Muscle layer of duodenum (tissue), 2 donors: ENCODE data around the gene UBE3A.
"Not testable (repeated sequence)": the region's sequence is repeated elsewhere in the genome, so short reads cannot be mapped to it uniquely, and the experiment has no call there.

Experiments used
- H3K27ac ChIP-seq: one replicate; pipeline ENCODE4 v1.7.0; 2013; ENCODE audit warnings: mild to moderate bottlenecking, low read length
- H3K27me3 ChIP-seq: one replicate; pipeline ENCODE4 v1.7.0; 2013; ENCODE audit warnings: low read depth, mild to moderate bottlenecking, control low read depth, low read length
- H3K36me3 ChIP-seq, 2 donors: one replicate each; pipeline ENCODE4 v1.7.0; 2013; ENCODE audit warnings: low read length in 2 of 2, control low read depth in 1 of 2, mild to moderate bottlenecking in 1 of 2; ENCODE audit not compliant: insufficient read depth in 2 of 2, control insufficient read depth in 1 of 2
- H3K4me1 ChIP-seq, 2 donors: one replicate each; pipeline ENCODE4 v1.7.0; 2013; ENCODE audit warnings: low read length in 2 of 2, mild to moderate bottlenecking in 2 of 2, control low read depth in 1 of 2, moderate library complexity in 1 of 2; ENCODE audit not compliant: insufficient read depth in 2 of 2, control insufficient read depth in 1 of 2
- H3K4me3 ChIP-seq, 2 donors: one replicate each; pipeline ENCODE4 v1.7.0; 2013; ENCODE audit warnings: low read length in 2 of 2, low read depth in 1 of 2, mild to moderate bottlenecking in 1 of 2
- H3K9me3 ChIP-seq, 2 donors: one replicate each; pipeline ENCODE4 v1.7.0; 2013; ENCODE audit warnings: low read length in 2 of 2, control low read depth in 1 of 2, mild to moderate bottlenecking in 1 of 2; ENCODE audit not compliant: control insufficient read depth in 1 of 2
- donor health status: healthy.

The UBE3A gene

GRCh38 chr15:25417604-25418003 is 21.2 kb downstream of the UBE3A start:
- Histone ChIP-seq H3K27me3 (no peaks in the 10 kb centered on the region), H3K4me1 (peaks cover 5 to 6% of the 10 kb centered on the region in 2 donors), H3K4me3 (no peak overlapping the region)

GRCh38 chr15:25416693-25417092 is 22.1 kb downstream of the UBE3A start:
- Histone ChIP-seq H3K27me3 (no peaks in the 10 kb centered on the region), H3K4me1 (peaks cover 5 to 6% of the 10 kb centered on the region in 2 donors), H3K36me3 (no peaks in the 10 kb centered on the region), H3K4me3 (no peak overlapping the region), H3K9me3 (peaks cover 4 to 9% of the 10 kb centered on the region in 2 donors), H3K27ac (no peak overlapping the region)

More at GRCh38 chr15:25417604-25418003, 21.2 kb downstream of the UBE3A start:
- peaks cover 4 to 9% of the 10 kb centered on the region in 2 donors for H3K9me3 ChIP-seq
- no peaks in the 10 kb centered on the region for H3K36me3 ChIP-seq
- H3K27ac ChIP-seq = no peak overlapping the region

- Histone ChIP-seq H3K36me3 (no peaks in the 10 kb centered on the region), H3K27me3 (no peaks in the 10 kb centered on the region), H3K9me3 (peaks cover 4 to 9% of the 10 kb centered on the region in 2 donors), H3K4me1 (peaks cover 5 to 6% of the 10 kb centered on the region in 2 donors), H3K4me3 (no peak overlapping the region), H3K27ac (no peak overlapping the region)
Observed at GRCh38 chr15:25415707-25416106, 23.1 kb downstream of the UBE3A start.

- Histone ChIP-seq H3K27ac (no peak overlapping the region), H3K4me3 (no peak overlapping the region), H3K9me3 (peaks cover 4 to 9% of the 10 kb centered on the region in 2 donors), H3K36me3 (no peaks in the 10 kb centered on the region), H3K27me3 (no peaks in the 10 kb centered on the region), H3K4me1 (peaks cover 5 to 11% of the 10 kb centered on the region in 2 donors)
Observed at GRCh38 chr15:25415217-25415616, 23.6 kb downstream of the UBE3A start.

- Histone ChIP-seq H3K27ac (no peak overlapping the region), H3K4me3 (no peak overlapping the region), H3K36me3 (no peaks in the 10 kb centered on the region), H3K9me3 (no peaks in the 10 kb centered on the region), H3K27me3 (no peaks in the 10 kb centered on the region), H3K4me1 (peaks cover 5 to 27% of the 10 kb centered on the region in 2 donors)
Observed at GRCh38 chr15:25410649-25411048, 28.2 kb downstream of the UBE3A start.

GRCh38 chr15:25409731-25410130 is 29.1 kb downstream of the UBE3A start:
- H3K9me3 ChIP-seq, H3K27me3 ChIP-seq, H3K36me3 ChIP-seq, H3K4me3 ChIP-seq, H3K27ac ChIP-seq: not testable (repeated sequence)
- peaks cover 5 to 27% of the 10 kb centered on the region in 2 donors for H3K4me1 ChIP-seq

- H3K36me3 ChIP-seq = peaks cover 4 to 6% of the 10 kb centered on the region in 2 donors
- H3K4me1 ChIP-seq = peaks cover 5 to 27% of the 10 kb centered on the region in 2 donors
- no peak overlapping the region for H3K27ac ChIP-seq
- H3K4me3 ChIP-seq = no peak overlapping the region
- no peaks in the 10 kb centered on the region for H3K27me3 ChIP-seq
- H3K9me3 ChIP-seq = no peaks in the 10 kb centered on the region
Observed at GRCh38 chr15:25408929-25409328, 29.9 kb downstream of the UBE3A start.

GRCh38 chr15:25408428-25408827 is 30.4 kb downstream of the UBE3A start:
- peaks cover 4 to 10% of the 10 kb centered on the region in 2 donors for H3K36me3 ChIP-seq
- H3K4me3 ChIP-seq = no peak overlapping the region
- no peak overlapping the region for H3K27ac ChIP-seq
- H3K27me3 ChIP-seq = no peaks in the 10 kb centered on the region
- H3K4me1 ChIP-seq = peaks cover 1 to 27% of the 10 kb centered on the region in 2 donors
- H3K9me3 ChIP-seq = no peaks in the 10 kb centered on the region

- H3K36me3 ChIP-seq = peaks cover 5 to 13% of the 10 kb centered on the region in 2 donors
- no peak overlapping the region for H3K27ac ChIP-seq
- H3K4me3 ChIP-seq = no peak overlapping the region
- H3K27me3 ChIP-seq = no peaks in the 10 kb centered on the region
- H3K9me3 ChIP-seq = no peaks in the 10 kb centered on the region
- H3K4me1 ChIP-seq = peaks cover 0 to 27% of the 10 kb centered on the region in 2 donors
Observed at GRCh38 chr15:25407950-25408349, 30.9 kb downstream of the UBE3A start.

- Histone ChIP-seq H3K27ac (no peak overlapping the region), H3K4me1 (peaks cover 0 to 27% of the 10 kb centered on the region in 2 donors), H3K36me3 (peaks cover 11 to 25% of the 10 kb centered on the region in 2 donors), H3K9me3 (peaks cover 0 to 7% of the 10 kb centered on the region in 2 donors), H3K27me3 (no peaks in the 10 kb centered on the region), H3K4me3 (no peak overlapping the region)
Observed at GRCh38 chr15:25406846-25407245, 32.0 kb downstream of the UBE3A start.

- Histone ChIP-seq H3K4me1 (peaks cover 0 to 27% of the 10 kb centered on the region in 2 donors), H3K9me3 (peaks cover 0 to 12% of the 10 kb centered on the region in 2 donors)
Observed at GRCh38 chr15:25406261-25406660, 32.6 kb downstream of the UBE3A start.

GRCh38 chr15:25403771-25404170 is 35.1 kb downstream of the UBE3A start:
- Histone ChIP-seq H3K36me3 (peaks cover 11 to 25% of the 10 kb centered on the region in 2 donors), H3K4me1 (peaks cover 0 to 8% of the 10 kb centered on the region in 2 donors), H3K4me3 (no peak overlapping the region), H3K27ac (no peak overlapping the region), H3K9me3 (peaks cover 0 to 12% of the 10 kb centered on the region in 2 donors), H3K27me3 (no peaks in the 10 kb centered on the region)

More at GRCh38 chr15:25406261-25406660, 32.6 kb downstream of the UBE3A start:
- no peaks in the 10 kb centered on the region for H3K27me3 ChIP-seq
- no peak overlapping the region for H3K4me3 ChIP-seq
- peaks cover 11 to 25% of the 10 kb centered on the region in 2 donors for H3K36me3 ChIP-seq
- H3K27ac ChIP-seq = no peak overlapping the region
